Naive thymus-derived CD8-positive, alpha-beta T cell (primary cell): Measurements from ENCODE around the gene PALLD. TPM values are rescaled to one million over a fixed set of nuclear protein-coding genes. Genes with fewer than 3 reads are reported as not detected.

Experiments
- ATAC-seq, 2 donors: fragments of 150-1000 bp; cut with Tn5 transposase in 1 of 2; sonication (Bioruptor Pico), chemical (Tn5 transposase) in 1 of 2; 1 replicate in 1 of 2; 2 replicates in 1 of 2; pipeline ENCODE4 v1.10.0; 2021; ENCODE audit warnings: mild to moderate bottlenecking in 2 of 2, moderate library complexity in 2 of 2
- POLR2A ChIA-PET: fragments of 350-600 bp; sonication (Branson Sonifier 250); formaldehyde crosslinking; loops from one replicate; lab custom pipeline; 2021; ENCODE audit warnings: antibody characterized with exemption; lab: Charles Lee
- DNase-seq, 10 donors: peaks; one replicate each; pipeline versions ENCODE4 v3.0.0 to v3.0.0-alpha.2; 2020 to 2022
- H3K27ac Mint-ChIP-seq, 10 donors: one replicate each; pipeline ENCODE4 v1.8.0; 2020 to 2022; ENCODE audit warnings: mild to moderate bottlenecking in 10 of 10, mixed read lengths in 10 of 10, moderate library complexity in 4 of 10, inconsistent platforms in 1 of 10
- H3K27me3 Mint-ChIP-seq, 5 donors: one replicate each; pipeline ENCODE4 v1.8.0; 2021 to 2022; ENCODE audit warnings: mixed read lengths in 5 of 5
- H3K36me3 Mint-ChIP-seq, 3 donors: one replicate each; pipeline ENCODE4 v1.8.0; 2020 to 2022; ENCODE audit warnings: mixed read lengths in 3 of 3, mild to moderate bottlenecking in 2 of 3, inconsistent platforms in 1 of 3
- H3K4me1 Mint-ChIP-seq, 4 donors: one replicate each; pipeline ENCODE4 v1.8.0; 2021 to 2022; ENCODE audit warnings: mixed read lengths in 4 of 4
- H3K4me3 Mint-ChIP-seq, 10 donors: one replicate each; pipeline ENCODE4 v1.8.0; 2020 to 2022; ENCODE audit warnings: mild to moderate bottlenecking in 10 of 10, mixed read lengths in 10 of 10, moderate library complexity in 6 of 10, inconsistent platforms in 1 of 10
- H3K9me3 Mint-ChIP-seq, 9 donors: one replicate each; pipeline ENCODE4 v1.8.0; 2020 to 2022; ENCODE audit warnings: mixed read lengths in 9 of 9, mild to moderate bottlenecking in 3 of 9, inconsistent platforms in 1 of 9, moderate library complexity in 1 of 9
- polyA plus RNA-seq, 3 donors: library from polyadenylated mRNA; unstranded; fragments of 300-500 nt; fragmentation: Illumina TruSeq; gene quantifications; one replicate each; pipeline ENCODE4 v1.2.3, GENCODE V29; 2021
- total RNA-seq, 8 experiments: library from RNA in 2 of 8; stranded (reverse) in 2 of 8; gene quantifications; one replicate each; pipeline ENCODE4 v1.2.3 and lab custom pipeline; 2021 to 2026

The PALLD gene
- total and polyA plus RNA-seq, 5 experiments from 2014 or later, result 0.08 to 0.34 (median 0.32) TPM; not detected in 2

DNA sequence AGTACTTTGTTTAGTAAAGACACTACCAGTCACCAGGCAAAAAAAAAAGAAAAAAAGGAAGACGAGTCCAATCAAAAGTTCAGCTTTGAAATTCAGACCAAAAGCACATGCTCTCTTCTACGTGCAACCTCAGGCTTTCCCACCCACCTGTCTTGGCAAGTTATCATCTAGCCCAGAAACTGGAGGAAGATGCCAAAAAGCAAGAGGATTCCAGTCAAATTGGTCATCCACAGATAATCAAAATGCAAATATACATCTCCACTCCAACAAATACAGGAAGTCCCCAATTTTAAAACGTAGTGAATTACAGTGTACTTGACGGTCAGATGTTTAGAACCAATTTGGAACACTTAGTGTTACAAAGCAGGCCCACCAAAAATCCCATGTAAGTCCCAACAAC, 96.5 kb downstream of the PALLD start:
- no peak for ATAC-seq
- Mint-ChIP-seq H3K27me3 (peaks cover 0 to 7% (median 2%) of the 10 kb centered on the region in 5 donors), H3K36me3 (no peaks in the 10 kb centered on the region), H3K27ac (no peak overlapping the region), H3K4me3 (no peak overlapping the region), H3K4me1 (peaks cover 0 to 2% (median 0%) of the 10 kb centered on the region in 4 donors), H3K9me3 (no peaks in the 10 kb centered on the region)
- no peak for DNase-seq
- POLR2A ChIA-PET, result no interaction called here

DNA sequence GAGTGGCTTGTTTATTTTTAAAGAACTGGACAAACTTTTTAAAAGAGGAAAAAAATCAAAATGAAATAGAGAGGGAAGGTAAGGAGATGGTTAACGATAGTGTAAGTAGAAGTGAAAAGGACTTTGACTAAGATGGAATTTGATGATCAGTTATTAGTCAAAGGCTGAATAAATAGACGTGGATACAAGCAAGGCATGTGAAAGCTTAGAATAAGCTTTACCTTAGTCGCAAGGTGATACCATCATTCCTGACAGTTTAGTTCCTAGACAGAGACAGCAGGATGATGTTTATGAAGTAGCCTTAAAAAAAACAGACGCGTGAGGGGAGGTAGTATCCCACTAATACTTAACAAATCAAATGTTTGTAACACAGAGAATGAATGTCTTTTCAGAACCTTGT, 97.3 kb downstream of the PALLD start:
- POLR2A ChIA-PET, result no interaction called here

DNA sequence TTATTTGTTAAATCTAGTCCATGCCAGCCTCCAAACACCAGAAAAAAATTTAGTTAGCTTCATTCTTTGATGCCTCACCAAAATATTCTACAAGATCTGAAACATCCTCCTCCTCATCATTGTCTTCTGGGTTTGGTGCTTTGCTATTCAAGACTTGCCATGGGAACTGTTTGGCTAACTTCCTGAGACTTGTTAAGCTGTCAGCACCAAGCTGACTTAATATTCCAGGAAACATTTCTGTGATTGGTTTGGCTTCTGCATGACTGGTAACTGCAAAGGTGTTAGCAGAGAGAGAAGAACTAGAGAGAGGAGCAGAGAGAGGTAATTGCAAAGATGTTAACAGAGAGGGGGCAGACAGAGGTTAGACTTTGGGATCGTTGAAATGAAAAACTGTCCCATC, 101.3 kb downstream of the PALLD start:
- no peak for ATAC-seq
- POLR2A ChIA-PET, result no interaction called here
- Mint-ChIP-seq H3K4me3 (no peak overlapping the region), H3K27me3 (peaks cover 0 to 7% (median 2%) of the 10 kb centered on the region in 5 donors), H3K27ac (no peak overlapping the region), H3K9me3 (no peaks in the 10 kb centered on the region), H3K36me3 (no peaks in the 10 kb centered on the region), H3K4me1 (no peaks in the 10 kb centered on the region)
- DNase-seq, result no peak

More for the DNA sequence above, 97.3 kb downstream of the PALLD start:
- DNase-seq (no peak), ATAC-seq (no peak)
- peaks cover 0 to 10% (median 2%) of the 10 kb centered on the region in 5 donors for H3K27me3 Mint-ChIP-seq
- H3K4me3 Mint-ChIP-seq, result no peak overlapping the region
- no peaks in the 10 kb centered on the region for H3K36me3 Mint-ChIP-seq
- no peaks in the 10 kb centered on the region for H3K9me3 Mint-ChIP-seq
- peaks cover 0 to 2% (median 0%) of the 10 kb centered on the region in 4 donors for H3K4me1 Mint-ChIP-seq
- H3K27ac Mint-ChIP-seq, result no peak overlapping the region

DNA sequence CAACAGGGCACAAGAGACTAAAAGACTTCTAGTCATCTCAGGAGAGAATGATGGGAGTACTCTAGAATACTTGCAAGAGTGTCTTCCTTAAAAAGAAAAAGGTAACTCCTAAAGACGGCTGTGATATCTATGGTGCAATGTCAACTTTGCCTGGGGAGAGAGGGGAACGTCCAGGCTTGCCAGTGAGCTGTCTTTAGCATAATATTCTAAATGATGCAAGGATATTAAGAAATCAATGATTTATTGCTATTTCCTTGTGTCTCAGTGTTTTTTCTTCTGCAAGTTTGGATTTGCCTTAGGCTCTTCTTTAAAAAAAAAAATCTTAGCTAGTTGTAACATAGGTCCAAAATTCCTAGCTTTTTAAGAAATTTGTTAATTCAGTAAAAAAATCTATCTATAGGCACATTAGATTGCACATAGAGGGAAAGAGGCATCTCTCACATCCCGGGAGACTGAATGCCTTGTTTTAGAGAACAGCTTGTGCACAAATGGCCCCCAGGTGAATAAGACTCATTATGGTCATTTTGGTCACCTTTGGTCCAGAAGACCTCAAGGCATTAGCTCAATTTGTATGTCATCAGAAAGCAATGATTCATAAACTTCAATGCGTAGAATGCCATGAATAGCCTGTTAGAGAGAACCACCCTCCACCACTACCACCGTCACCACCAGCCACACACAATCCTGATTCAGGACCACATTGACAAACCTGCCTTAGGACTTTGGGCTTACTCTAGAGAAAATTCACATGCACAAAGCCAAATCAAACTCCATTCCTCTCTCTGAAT, 104.1 kb downstream of the PALLD start:
- POLR2A ChIA-PET, result no interaction called here
- Mint-ChIP-seq H3K4me3 (no peak overlapping the region), H3K36me3 (no peaks in the 10 kb centered on the region), H3K27ac (peak overlapping the region in 1 of 10 donors; percentile 37), H3K4me1 (no peaks in the 10 kb centered on the region), H3K9me3 (no peaks in the 10 kb centered on the region), H3K27me3 (peaks cover 0 to 7% (median 2%) of the 10 kb centered on the region in 5 donors)
- no peak for DNase-seq
- ATAC-seq, result no peak

DNA sequence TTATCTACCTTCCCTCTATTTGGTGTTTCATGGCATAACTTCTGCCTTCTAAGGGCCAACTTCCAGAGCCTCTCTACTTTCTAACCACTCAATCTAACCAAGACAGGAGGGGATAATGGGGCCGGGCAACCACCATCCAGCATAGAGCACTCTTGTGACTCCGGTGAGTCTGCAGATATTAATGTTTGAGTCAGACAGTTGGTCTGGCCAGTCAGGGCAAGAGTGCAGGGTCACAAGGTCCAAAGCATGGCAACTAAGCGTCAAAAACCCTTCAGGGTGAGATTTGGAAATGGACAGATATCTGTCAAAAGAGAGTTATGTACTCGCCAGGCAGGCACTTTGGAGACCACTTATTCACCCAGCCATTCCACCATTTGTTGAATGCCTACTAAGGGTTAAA, 105.0 kb downstream of the PALLD start:
- no peaks in the 10 kb centered on the region for H3K36me3 Mint-ChIP-seq
- POLR2A ChIA-PET, result no interaction called here

DNA sequence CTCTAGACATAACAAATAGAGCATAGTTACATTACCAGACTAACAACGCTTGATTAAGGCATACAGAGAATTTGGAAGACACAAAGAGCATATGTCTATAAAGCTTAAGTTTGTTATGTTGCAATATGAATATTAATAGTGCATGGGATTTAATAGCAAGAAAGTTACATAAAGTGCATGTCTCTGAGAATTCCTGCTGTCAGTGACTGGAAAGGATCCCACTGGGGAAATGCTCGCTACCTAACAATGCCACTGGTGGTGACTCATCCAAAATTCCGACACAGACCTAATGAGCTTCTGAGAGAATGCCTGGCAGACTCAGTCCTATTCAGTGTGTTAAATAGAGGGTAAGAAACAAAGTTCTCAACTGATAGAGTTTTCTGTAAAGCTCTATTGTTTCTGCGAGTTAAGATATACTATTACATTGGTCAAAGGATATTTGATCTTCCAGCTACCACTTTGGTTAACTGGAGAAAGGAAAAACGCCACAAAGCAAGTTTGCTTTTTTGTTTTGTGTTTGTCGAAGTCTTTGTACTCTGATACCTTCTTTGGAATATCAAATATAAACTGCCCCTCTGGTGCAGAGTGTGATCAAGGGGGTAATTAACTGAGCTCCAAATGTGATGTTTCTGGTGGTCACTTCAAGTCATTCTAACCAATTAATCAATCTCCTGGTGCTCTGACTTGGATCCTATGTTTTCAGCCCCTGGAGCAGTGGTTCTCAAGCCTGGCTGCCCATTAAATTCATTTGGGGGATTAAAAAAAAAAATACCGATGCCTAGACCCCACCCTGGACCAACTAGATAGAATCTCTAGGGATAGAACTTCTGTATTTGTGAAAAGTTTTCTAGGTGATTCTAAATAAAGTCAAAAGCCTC, 107.9 kb downstream of the PALLD start:
- Mint-ChIP-seq H3K27me3 (peaks cover 0 to 5% (median 2%) of the 10 kb centered on the region in 5 donors), H3K27ac (no peak overlapping the region), H3K4me1 (no peaks in the 10 kb centered on the region), H3K36me3 (no peaks in the 10 kb centered on the region), H3K4me3 (no peak overlapping the region), H3K9me3 (no peaks in the 10 kb centered on the region)
- POLR2A ChIA-PET, result no interaction called here
- ATAC-seq (no peak), DNase-seq (no peak)

More for the DNA sequence above, 105.0 kb downstream of the PALLD start:
- Mint-ChIP-seq H3K27me3 (peaks cover 0 to 7% (median 2%) of the 10 kb centered on the region in 5 donors), H3K9me3 (no peaks in the 10 kb centered on the region), H3K27ac (no peak overlapping the region), H3K4me1 (no peaks in the 10 kb centered on the region), H3K4me3 (no peak overlapping the region)
- DNase-seq (no peak), ATAC-seq (no peak)

DNA sequence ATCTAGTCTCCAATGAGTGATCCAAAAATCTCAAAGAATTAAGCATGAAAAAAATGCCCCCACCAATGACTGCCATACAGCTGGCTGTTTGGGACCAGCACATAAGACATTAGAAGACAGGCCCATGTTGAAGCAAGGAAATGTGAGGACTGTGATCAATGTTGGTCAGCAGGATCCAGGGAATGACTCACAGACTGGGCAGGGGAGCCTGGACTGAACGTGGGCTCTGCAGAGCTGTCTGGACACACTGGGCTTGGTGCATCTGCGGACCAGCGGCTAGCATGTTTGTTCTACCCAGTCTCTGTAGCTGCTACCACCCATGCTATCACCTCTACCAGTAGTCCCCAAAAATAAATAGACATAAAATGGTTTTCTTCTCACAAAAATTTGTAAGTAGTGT, 108.6 kb downstream of the PALLD start:
- POLR2A ChIA-PET, result no interaction called here

DNA sequence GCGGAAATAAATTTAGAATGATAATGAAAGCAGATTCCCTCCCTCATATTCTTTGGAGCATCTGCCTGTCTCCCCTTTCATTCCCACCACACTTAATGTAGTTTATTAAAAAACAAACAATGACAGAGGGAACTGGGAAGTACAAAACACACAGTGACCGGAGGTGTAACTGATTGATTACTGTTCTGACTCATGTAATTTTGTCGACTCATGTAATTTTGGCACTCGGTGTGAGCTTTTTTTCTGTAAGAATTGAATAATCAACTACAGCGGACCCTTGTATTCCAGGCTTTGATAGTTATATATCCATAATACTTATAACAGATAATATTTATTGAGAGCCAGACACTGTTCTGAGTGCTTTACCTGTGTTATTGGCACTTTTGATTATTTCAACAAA, 110.4 kb downstream of the PALLD start:
- ATAC-seq, result no peak
- POLR2A ChIA-PET, result no interaction called here
- H3K4me3 Mint-ChIP-seq, result no peak overlapping the region

More for the DNA sequence above, 108.6 kb downstream of the PALLD start:
- no peak for DNase-seq
- Mint-ChIP-seq H3K4me3 (no peak overlapping the region), H3K27ac (no peak overlapping the region), H3K4me1 (no peaks in the 10 kb centered on the region), H3K27me3 (peaks cover under 1 to 5% (median 2%) of the 10 kb centered on the region in 5 donors), H3K9me3 (no peaks in the 10 kb centered on the region), H3K36me3 (no peaks in the 10 kb centered on the region)
- ATAC-seq, result no peak

DNA sequence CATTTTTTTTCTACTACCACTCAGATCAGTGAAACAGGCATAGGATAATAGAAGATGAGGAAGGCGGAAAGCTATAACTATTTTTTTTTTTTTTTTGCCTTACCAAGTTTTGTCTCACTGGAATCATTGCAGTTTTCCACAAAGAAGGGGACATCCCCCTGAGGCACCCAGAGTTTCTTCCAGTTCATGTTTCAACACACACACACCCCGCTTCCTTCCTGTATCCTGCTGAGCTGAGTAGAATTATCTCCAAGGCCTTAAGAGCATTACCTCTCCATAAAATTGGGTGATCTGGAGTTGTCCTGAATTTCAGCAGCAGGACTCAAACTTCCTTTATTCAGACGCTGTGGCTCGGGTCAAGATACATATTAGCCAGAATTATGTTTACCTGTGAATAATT, 111.9 kb downstream of the PALLD start:
- DNase-seq, result no peak
- Mint-ChIP-seq H3K36me3 (no peaks in the 10 kb centered on the region), H3K4me1 (no peaks in the 10 kb centered on the region), H3K9me3 (no peaks in the 10 kb centered on the region), H3K27me3 (peaks cover 1 to 18% (median 4%) of the 10 kb centered on the region in 5 donors), H3K27ac (no peak overlapping the region), H3K4me3 (no peak overlapping the region)
- POLR2A ChIA-PET, result no interaction called here
- no peak for ATAC-seq

More for the DNA sequence above, 110.4 kb downstream of the PALLD start:
- Mint-ChIP-seq H3K27ac (no peak overlapping the region), H3K27me3 (peaks cover 1 to 13% (median 4%) of the 10 kb centered on the region in 5 donors), H3K36me3 (no peaks in the 10 kb centered on the region), H3K9me3 (no peaks in the 10 kb centered on the region), H3K4me1 (no peaks in the 10 kb centered on the region)
- no peak for DNase-seq

DNA sequence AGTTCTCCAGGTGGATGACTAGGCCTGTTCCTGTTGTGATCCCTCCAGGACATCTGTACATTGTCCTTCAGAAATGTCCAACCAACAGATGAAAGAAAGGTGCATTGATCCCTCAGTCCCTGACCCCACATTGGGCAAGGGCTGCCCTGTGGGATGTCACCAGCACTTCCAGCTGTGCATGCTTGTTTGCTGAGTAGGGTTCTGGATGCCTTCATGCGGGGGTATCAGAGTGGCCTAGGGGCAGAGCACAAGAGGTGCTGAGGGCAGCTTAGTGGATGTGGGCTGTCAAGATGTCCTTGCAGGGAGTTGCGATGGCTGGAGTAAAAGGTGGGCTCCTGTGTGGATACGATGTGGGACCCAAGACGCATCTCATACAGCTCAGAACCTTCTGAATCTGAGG, 112.5 kb downstream of the PALLD start:
- ATAC-seq (no peak), DNase-seq (no peak)
- Mint-ChIP-seq H3K4me1 (no peaks in the 10 kb centered on the region), H3K27ac (no peak overlapping the region), H3K27me3 (peaks cover 1 to 18% (median 4%) of the 10 kb centered on the region in 5 donors), H3K4me3 (no peak overlapping the region), H3K36me3 (no peaks in the 10 kb centered on the region), H3K9me3 (no peaks in the 10 kb centered on the region)
- POLR2A ChIA-PET, result no interaction called here

DNA sequence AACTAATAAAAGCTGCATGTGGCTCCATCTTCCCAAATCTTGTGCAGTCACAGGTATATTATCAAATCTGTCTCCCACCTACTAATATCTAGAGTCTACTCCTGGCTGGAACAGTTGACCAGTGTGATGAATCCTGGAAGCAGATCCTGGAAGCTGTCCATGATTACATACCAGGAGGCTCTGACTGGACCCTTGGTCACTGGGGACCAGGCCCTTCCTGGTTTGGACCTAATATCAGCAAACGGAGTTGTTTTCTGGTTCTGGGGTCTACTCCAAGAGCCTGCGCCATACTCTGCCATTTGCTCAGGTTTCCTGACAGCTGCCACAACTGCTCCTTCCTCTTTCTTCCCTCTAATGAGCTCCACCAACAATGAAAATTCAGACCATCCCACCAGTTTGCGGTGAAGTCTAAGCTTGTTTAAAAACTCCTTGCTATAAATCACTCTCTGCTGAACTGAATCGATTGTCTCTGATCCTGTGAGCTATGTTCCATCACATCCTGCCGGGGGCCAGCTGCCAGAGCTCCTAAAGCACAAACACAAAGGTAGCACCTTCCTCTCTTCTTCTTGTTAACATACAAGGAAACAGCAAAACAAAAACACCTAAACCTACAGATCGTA, 114.2 kb downstream of the PALLD start:
- no peak overlapping the region for H3K4me3 Mint-ChIP-seq
- DNase-seq, result no peak
- POLR2A ChIA-PET, result no interaction called here

DNA sequence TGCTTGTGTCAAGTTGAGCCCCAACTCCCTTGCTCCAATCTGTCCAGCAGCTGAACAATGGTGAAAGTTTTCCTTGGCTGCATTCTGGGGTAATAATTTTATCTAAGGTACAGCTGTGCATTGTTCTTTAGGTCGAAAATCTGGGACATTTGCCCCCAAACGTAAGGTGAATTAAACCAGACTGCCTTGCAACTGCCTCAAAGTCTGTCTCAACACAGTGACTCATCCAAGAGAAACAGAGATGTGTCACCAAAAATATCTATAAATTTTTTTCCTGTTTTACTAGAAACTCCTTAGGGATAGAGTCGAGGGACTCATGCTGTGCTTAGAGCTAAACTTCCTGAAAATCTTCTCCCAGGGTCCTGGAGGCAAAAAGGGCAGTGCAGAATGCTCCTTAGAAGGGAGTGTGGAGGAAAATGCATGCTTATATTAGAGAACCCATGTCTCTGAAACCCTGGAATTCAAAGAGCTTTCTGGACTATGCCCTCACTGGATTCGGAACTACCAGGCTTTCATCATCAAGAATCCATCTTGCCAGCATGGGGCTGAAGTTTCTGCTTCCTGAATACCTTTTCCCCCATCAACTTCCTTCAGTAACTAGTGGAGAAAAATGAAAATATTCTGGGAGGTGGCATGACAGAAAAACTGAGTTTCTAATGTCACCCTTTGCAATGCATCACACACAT, 115.7 kb downstream of the PALLD start:
- DNase-seq, result no peak
- H3K27me3 Mint-ChIP-seq, result peaks cover 3 to 18% (median 4%) of the 10 kb centered on the region in 5 donors
- H3K27ac Mint-ChIP-seq, result no peak overlapping the region
- no peak for ATAC-seq
- no peaks in the 10 kb centered on the region for H3K36me3 Mint-ChIP-seq
- no peaks in the 10 kb centered on the region for H3K9me3 Mint-ChIP-seq
- POLR2A ChIA-PET, result no interaction called here
- H3K4me3 Mint-ChIP-seq, result no peak overlapping the region
- no peaks in the 10 kb centered on the region for H3K4me1 Mint-ChIP-seq

More for the DNA sequence above, 114.2 kb downstream of the PALLD start:
- Mint-ChIP-seq H3K9me3 (no peaks in the 10 kb centered on the region), H3K4me1 (no peaks in the 10 kb centered on the region), H3K27me3 (peaks cover 3 to 18% (median 4%) of the 10 kb centered on the region in 5 donors), H3K27ac (no peak overlapping the region), H3K36me3 (no peaks in the 10 kb centered on the region)
- ATAC-seq, result no peak
